GM18526 (cell line): ENCODE measurements around the gene PFDN4.

Experiments used
- POLR2A ChIP-seq: IDR thresholded peaks from 3 replicates; pipeline ENCODE4 v1.6.1; 2011; ENCODE audit not compliant: insufficient read length; ENCODE audit errors: extremely low read depth

Gene PFDN4

DNA sequence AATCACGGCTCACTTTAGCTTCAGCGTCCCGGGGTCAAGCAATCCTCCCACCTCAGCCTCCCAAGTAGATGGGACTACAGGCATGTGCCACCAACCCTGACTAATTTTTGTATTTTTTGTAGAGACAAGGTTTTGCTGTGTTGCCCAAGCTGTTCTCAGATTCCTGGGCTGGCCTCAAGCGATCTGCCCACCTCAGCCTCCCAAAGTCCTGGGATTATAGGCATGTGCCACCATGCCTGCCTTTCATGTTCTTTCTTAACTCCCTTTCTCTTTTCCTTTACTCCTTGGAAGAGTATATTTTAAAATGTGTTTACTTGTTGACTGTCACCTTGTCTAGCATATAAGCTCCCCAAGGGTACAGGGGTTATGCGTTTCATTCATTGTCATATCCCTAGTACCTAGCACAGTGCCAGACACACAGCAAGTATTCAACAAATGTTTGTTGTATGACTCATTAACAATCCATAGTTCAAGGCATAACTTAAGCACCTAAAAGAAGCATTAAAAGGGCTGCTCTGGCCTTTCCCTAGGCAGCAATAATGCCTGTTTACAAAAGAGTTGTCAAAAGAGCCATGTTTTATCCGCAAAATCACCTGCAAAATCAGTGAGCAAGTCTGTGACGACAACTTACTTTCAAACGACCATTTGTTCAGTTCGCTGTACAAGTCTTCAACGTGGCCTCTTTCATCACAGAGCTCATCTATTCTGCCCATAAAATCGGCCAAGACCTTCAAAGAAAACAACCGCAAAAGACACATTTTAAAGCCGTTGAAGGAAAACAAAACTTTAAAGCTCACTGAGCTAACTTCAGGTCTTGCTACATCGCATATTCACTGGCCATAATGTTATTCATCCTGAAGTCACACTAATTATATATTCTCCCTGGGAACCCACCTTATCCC is 38.7 kb upstream of the PFDN4 start:
- TF ChIP-seq POLR2A, result no peak

DNA sequence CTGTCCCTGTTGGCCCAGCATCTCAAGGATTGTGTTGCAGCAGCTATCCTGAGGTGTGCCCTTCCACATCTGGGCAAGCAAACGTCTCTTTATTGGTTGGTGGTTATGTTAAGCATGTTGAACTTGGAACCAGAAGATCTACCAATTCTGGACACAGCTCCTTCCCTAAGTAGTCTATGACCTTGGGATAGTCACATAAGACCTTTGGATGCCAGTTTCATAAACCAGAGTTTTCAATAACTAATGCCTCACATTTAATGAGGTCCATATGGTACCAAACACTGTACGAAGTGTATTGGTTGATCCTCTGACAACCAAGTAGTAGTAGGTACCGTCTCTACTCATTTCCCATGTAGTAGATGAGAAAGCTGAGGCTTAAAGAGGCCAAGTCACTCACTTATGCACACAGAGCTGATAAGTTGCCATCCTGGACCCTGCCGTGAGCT is 37.8 kb upstream of the PFDN4 start:
- no peak for TF ChIP-seq POLR2A

DNA sequence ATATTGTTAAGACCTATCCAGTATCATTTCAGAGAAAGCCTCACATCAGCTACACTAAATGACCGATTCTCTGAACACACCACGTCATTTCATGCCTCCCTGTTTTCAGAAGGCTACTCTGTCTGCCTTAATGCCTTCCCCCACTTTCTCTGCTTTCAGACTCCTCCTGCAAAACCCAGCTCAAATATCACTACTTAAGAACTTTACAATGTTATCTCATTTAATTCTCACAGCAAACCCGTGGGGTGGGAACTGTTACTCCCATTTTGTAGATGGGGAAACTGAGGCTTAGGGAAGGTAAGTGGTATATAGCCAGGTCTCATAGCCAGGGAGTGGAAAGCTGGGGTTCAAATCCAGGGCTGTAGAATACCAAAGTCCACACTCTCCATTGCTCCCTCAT is 36.9 kb upstream of the PFDN4 start:
- TF ChIP-seq POLR2A, result no peak

DNA sequence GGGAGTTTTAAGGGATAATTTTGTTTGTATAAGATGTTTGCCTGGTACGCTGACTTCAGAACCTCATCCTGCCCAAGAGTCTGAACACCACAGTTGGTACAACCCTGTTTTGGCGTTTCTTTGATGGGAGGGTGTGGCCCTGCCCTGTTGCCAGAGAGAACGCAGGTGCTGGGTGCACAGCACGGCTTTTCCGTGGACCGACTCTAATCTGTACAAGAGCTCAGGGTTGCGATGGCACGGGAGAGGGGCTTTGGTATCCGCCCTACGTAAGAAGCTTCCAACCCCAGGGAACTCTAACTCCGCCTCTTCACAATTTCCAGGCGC is 35.4 kb upstream of the PFDN4 start:
- TF ChIP-seq POLR2A, result no peak

DNA sequence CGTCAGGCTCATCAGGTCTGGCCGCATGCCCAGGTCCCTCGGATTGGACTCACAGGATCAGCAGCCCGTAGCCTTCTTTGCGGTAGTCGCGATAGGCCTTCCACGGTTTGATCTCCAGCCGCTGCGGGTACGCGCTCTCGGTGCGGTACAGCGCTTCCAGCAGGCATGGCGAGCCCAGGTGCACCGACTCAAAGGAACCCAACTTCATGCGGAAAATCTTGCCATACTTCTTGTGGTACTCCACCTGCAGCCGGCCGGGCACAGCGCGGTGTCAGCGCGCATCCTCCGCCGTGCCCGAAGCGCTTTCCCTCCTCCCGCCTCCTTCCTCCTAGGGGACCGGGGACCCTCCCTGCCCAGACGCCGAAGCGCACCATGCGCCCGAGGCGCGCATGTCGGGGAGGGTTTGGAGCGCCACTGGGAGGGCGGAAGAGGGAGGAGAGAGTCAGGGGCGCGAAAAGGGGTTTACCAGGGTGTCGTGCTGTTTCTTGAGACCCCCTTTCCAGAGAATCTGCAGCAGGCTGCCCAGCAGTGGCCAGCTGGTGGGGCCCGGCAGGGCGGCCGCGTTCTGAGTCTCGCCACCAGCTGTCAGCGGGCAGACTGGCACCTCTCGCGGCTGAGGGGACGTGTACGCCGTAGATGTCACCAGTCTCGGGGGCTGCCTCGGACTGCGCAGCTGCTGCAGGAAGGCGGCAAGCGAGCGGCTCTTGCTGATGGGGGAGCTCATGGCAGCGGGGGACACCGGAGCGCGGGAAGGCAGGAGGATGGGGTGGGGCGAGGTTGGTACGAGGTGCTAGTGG is 34.8 kb upstream of the PFDN4 start:
- TF ChIP-seq POLR2A, result no peak

DNA sequence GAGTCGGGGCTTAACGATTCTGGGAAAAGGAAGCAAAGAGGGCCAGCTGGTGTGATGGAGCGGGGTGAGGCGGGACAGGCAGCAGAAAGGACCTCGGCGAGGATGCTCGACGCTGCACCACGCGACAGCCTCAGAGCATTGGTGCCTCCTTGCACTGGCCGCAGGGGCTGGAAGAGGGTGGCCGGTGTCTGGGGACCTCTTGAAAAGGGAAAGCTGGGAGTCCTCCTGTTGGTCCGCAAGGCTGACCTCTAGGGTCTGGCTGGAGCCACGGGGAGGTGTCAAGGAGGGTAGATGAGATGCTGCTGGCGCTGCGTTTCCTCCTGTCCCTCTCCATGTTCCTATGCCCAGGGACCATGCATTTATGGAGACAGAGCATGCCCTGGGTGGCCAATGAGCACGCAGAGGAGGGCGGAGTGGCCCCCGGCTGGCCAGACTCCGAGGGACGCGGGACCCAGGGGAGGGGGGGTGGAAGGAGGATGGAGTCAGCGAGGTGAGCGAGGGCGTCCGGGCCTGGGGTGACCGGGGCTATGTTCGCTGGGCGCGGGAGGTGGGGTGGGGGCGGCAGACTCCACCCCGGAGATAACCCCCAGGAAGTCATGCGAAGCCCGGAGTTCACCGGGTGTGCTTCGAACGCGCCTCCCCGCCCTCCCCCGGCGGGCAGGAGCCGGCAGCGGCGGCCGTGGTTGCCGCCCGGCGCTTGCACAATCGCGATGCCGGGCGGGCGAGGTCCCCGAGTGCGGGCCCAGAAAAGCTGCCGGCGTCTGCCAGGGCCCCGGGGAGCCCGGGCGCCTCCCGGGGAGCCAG is 34.0 kb upstream of the PFDN4 start, which contains the start of gene CYP24A1:
TSS of gene CYP24A1 (minus strand) at position 334 of the 804 bp plus-strand sequence. CDS start 407 bp downstream, outside the sequence.
- TF ChIP-seq POLR2A, result no peak

DNA sequence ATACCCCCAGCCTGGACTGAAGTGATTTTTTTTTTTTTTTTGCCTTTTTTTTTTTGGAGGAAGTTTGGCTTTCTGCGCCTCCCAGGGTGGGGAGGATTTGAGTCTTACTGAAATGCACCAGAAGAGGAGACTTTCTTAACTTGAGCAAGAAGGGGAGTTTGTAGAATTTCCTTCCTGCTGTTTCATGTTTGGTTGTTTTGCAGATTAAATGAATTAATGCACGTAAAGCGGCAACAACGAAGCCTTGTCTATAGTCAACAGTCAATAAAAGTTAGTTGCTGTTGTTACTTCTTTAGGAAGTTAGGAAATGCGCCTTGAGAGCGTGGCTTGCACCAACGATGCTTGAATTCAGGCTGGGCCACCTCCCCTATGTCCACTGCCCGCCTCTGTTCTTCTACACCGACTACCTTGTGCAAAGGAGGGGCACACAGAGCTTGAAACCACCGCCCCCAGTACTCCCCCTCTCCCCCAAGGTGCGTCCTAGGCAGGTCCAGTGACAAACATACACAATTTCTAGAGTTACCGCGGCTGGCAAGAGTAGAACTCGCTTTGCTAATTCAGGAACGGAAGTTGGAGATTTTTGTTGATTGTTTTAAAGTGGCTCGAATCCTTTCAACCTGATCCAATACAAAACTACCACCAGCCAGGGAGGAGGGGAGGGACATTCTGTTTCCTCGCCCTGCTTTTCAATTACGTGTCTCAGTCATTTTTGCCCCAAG is 33.3 kb upstream of the PFDN4 start:
- TF ChIP-seq POLR2A, result no peak

DNA sequence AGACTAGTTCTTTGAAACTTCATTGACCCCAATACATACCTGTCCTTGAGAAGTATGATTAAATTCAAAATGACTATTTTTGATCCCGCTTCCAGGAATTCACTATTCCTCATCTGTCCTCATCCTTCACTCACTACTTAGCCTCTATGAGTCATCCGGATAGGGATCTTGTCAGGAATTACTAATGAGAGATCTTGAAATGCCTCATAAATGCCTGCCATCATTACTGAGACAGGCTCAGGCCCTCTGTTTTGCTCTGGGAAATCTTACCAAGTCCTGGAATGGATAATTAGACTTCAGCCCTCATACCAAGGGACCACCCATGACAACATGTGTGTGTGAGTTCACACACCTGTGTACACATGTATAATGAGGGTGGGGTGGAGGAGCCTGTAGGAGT is 31.3 kb upstream of the PFDN4 start:
- TF ChIP-seq POLR2A, result no peak

DNA sequence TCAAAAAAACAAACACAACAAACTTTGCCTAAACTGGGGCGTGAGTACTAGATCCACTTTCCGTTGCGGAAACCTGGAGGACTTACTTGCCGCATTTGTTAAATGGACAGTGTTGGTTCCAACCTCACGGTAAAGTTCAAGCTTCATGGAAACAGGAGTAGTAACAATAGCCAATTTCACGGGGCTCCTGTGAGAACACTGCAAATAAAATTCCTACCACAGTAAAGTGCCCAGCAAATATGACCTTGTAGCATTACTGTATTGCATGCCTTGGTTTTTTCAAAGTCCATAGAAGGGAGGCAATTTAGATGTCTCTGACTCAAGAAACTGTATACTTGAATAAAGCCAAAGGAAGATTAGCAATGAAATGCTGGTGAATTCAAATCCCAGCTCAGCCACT is 30.5 kb upstream of the PFDN4 start:
- TF ChIP-seq POLR2A, result no peak

DNA sequence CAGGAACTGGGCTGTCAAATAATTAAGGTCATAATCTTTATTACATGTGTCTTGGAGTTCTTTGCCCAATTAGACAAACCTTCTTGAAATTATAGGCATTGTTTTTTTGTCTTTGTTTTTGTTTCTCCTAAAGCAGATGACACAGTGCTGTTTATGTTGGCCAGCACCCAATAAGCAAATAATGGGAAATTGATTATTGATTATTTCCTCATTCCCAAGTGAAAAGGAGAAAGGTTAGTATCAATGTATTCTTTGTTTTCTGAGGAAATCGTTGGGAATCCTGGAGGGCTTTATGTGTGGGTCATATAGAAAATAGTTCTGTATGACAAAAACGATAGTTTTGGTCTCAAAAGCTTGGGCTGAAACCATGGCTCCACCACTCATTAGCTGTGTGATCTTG is 29.6 kb upstream of the PFDN4 start:
- TF ChIP-seq POLR2A, result no peak

DNA sequence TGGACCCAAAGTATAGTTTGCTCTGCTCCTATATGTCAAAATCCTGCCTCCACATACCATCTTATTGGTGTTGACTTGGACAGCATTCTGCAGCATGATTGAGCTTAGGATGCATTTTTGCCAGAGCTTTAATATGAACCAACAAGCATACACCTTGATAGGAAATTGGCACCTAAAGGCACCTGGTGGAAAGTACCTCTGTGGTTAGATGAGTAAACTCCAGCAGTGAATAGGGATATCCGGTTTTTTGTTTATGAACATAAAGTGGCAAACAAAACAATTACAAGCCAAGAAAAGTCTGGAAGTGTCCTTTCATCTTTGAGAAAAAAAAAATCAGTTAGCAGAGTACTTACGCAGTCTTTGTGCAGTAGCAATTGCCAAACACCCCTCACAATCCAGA is 27.9 kb upstream of the PFDN4 start:
- TF ChIP-seq POLR2A, result no peak

DNA sequence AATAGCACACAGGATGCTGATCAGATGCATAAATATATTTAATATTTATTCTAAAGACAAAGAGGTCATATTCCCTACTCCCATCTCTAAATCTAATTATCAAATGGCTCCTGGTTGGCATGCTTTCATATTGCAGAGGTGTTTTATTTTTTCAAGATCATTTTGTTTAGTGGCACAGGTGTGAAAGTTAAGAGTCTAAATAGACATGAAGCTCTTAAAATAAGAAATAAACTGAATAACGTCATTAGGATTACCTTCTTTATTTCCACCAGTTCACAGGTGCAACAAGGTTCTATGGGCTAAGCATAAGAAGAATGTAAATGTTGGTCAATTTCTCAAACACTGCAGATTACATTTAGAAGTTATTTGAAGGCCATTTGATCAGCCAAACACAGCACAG is 27.0 kb upstream of the PFDN4 start:
- no peak for TF ChIP-seq POLR2A

DNA sequence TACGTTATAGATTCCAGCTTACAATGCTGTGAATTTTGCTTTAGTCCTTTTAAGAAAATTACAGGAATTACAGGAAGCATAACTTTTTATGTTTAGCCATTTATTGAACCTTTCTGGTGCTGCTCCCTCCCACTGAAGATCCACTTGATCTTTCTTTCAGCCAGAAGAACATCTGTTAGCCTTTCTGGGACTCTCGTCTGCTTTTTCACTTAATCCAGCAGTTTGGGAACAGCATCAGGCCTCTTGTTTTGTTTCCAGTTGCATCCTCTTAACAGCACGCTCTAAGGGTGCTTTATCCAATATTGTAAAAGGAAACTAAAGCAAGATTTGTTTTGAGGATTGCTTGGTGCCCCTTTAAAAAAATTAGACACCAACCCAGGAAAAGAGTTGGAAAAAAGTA is 23.8 kb upstream of the PFDN4 start:
- no peak for TF ChIP-seq POLR2A

DNA sequence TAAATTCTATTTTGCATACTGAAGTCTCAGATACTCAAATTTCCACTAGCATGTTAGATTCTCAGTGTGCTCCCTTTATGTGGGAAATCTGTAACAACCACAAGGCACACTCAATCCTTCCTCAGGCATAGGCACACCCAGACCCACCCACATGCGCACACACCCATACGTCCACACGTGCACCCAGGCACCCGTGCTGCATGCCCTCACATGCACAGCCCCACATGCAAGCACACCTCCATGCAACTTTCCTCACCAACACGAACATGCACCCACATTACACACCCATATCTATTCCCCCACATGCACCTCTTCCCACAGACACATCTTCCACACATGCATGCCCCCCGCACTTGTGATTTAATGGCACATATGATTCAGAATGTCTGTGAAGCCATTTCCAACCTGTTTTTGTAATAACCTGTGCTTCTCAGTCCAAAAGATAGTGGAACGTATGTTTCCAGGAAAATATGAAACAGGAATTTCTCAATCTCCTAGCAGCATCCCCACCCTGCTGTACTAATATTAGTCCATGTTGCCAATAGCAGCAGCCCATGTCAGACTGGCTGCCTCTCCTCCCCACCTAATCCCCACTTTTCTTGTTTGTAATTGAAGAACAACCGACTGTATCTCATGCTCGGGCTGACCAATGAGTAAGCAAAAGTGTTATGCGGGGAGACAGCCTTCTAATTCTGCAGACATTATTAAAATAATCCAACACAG is 22.8 kb upstream of the PFDN4 start:
- TF ChIP-seq POLR2A, result no peak

DNA sequence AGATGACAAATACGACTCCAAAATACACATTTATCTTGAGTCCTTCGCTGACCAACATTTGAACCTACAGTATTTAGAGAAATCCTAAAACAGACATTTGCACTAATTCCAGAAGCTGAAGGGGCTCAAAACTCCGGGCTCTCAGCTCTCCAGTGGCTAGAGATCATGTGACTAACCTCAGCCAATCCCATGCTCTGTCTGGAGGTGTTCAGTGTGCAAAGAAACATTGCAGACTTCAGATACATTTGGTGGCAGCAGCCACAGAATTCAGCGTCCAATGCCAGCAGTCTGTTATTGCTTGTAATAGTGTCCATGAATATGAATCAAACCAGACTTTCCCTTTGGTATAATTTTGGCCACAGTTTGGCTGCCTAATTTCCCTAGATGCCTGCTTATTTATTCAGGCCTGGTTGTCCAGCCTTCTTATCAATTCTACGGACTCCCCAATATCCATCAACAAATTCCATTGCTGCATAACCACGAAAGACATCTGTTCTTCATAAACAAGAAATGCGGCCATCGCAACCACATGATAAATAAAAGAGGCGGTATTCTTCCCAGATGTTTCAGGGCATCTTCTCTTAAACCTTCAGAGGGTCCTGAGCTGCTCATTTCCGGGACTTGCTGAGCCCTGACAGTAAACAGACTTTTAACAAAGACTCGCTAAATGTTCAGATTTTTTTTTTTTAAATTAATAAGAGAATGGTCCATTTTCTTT is 19.6 kb upstream of the PFDN4 start:
- no peak for TF ChIP-seq POLR2A
